NCI-H446 (cell line): ENCODE results near the gene ZC3HAV1.
"Not testable (repeated sequence)": the region's sequence is repeated elsewhere in the genome, so short reads cannot be mapped to it uniquely, and the experiment has no call there.

ENCODE experiments used
- DNase-seq, 2 experiments: peaks; one replicate each; lab custom pipeline; 2025; lab: John Stamatoyannopoulos, UW

ZC3HAV1 gene

DNA sequence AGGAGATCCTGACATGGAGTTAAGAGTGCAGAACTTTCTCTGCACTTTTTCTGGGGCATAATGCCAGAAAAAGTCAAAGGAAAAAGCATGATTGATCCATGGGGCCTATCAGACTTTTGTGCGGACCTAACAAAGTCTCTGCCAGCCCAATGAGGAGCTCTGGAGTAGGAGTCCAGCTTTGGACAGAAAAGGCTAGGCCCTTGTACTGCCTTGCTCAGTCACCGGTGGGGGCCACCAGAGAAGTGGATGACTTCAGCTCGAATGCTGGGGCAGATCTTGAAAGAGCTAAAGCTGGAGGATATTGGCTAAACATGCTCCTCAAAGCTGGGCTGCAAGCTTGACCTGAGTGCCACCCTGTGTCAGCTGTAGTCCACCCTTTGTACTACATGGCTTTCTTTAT, 2.8 kb upstream of the ZC3HAV1 start:
- no peak for DNase-seq

DNA sequence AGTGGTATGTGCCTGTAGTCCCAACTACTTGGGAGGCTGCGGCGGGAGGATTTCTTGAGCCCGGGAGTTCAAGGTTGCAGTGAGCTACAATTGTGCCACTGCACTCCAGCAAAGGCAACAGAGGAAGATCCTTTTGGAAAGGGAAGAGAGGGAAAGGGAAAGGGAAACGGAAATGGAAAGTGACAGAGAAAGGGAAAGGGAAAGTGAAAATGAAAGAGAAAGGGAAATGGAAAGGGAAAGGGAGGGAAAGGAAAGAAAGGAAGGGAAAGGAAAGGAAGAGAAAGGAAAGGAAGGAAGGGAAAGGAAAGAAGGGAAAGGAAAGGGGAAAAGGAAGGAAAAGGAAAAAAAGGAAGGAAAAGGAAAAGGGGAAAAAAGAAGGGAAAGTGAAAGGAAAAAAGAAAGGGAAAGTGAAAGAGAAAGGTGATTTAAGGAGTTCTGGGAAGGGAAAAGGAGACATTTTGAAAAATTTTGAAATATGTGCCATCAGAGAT, 2.3 kb upstream of the ZC3HAV1 start:
- no peak for DNase-seq

DNA sequence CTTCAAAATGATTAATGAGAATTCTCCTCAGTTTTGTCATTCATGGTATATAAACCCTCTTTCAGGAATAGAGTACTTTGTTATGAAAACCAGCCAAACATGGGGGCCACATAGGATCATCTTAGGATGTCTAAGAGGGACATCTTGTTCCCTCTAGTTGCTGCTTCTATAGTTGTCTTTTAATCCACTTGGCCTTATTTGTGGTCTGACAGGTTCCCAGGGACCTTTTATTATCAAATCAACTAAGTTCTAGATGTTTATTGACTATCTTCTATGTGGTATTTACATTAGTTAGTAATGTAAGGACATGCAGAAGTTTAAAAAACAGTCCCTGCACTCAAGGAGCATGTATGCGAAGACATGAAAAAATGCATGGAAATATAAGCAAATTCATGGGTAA, 1.6 kb upstream of the ZC3HAV1 start:
- no peak for DNase-seq

DNA sequence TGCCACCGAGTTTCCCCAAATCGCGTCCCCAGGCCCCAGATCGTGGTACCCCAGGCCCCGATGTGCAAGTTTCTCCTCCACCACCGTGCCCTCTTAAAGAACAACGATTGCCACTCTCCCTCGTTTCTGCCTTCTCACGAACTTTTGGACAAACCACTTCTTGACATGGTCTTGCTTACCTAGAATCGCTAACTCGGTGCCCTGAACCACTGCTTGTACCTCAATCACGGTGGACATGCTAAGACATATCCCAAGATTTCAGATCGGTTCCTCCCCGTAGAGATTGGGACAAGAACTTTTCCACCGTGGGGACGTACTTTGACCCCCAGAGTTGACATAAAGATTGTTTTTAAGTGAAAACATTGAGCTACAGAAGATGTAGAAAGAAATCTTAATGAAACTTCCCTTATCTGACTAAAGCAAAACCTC, 477 bp upstream of the ZC3HAV1 start:
- DNase-seq, result no peak

DNA sequence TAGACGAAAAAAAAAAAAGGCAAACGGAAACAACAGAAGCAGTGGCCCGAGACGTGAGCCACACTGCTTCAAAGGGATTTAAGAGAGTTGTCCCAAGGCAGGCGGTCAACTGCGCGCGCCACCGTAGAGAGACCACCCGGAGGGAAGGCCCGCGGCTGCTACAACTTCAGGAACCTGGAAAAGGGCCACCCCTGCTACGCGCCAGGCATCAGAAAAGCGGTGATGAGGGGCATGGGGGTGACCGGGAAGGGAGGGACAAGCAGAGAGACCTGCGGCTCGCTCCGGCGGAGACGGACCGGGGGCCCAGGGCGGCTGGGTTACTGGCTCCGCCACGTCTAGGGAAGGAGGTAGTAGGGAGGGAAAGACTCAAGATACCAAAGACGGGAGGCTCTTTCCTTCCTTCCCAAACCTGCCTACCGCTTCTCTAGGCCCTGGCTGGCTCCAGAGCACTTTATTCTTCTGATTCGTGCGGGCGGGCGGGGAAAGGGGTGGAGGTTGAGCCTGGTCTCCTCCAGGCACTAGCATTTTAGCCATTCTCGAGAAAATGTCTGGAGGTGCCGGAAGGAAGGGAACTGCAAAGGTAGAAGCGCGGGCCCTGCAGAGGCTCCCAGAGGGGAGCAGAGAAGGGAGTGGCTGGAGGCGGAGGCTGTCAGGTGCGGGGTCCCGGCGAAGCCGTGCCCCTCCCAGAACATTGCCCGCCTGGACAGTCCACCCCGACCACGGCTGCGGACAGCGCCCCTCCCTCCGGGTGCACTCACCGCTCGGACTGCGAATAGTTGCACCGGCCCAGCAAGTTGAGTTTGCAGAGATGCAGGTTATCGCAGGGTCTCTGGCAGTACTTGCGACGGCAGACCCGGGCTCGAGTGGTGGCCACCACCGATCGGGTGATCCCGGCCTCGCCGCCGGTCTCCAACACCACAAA, 993 bp downstream of the ZC3HAV1 start:
- DNase-seq, result no peak

DNA sequence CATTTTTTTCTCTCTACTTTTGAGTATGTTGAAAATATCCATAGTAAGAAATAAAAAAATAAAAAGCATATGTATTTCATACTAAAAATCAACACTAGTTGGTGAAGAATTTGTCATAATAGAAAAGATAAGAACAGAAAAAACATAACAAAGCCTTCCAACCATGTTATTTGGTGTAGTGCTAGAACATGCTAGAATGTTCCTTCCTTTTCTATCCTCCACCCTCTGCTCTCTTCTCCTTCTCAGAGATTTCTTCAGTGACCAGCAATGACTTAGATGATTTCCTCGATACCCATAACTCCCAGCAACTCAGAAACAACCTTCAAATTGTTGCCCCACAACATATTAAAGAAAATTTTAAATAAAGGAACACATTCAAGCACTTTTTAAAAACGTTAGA, 2.6 kb downstream of the ZC3HAV1 start:
- no peak for DNase-seq

DNA sequence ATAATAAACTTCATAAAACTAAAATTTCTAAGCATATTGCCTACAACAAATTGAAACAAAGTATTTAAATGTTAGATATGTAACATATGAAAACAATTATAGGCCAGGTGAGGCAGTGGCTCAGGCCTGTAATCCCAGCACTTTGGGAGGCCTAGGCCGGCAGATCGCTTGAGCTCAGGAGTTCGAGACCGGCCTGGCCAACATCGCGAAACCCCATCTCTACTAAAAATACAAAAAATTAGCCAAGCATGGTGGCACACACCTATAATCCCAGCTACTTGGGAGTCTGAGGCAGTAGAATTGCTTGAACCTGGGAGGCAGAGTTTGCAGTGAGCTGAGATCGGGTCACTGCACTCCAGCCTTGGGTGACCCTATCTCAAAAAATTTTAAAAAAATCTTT, 3.3 kb downstream of the ZC3HAV1 start:
- DNase-seq, result not testable (repeated sequence)

DNA sequence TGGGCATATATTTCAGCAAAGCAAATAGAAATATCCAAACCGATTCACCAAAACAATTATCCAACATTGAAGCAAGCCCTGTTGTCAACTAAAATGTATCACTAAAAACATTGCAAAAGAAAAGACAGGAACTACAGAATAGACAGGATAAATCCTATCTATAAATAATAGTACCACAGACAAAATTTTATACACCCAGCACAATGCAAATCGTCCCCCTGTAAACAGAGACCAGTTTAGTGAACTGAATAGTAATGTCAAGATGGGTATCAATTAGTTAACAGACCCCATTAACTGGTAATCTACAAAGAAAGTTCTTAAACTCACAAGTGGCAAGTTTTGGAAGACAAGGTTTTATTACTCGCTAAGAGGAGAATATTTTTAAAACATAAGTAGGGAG, 4.0 kb downstream of the ZC3HAV1 start:
- no peak for DNase-seq

DNA sequence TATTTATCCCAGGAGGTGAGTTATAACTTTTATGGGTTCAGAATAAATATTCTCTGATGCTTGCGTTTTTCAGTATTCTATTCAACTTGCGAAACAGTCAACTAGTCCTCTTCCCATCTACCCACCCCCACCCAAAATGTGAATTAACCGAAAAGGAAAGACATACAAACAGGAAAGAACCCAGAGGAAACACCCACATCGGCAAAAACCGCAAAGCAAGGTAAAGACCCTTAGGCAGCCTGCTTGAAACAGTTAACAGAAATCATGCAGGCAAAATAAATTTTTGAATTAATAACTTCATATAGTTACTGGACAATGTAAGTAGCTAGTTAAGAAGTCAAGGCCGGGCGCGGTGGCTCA, 5.4 kb downstream of the ZC3HAV1 start:
- no peak for DNase-seq

DNA sequence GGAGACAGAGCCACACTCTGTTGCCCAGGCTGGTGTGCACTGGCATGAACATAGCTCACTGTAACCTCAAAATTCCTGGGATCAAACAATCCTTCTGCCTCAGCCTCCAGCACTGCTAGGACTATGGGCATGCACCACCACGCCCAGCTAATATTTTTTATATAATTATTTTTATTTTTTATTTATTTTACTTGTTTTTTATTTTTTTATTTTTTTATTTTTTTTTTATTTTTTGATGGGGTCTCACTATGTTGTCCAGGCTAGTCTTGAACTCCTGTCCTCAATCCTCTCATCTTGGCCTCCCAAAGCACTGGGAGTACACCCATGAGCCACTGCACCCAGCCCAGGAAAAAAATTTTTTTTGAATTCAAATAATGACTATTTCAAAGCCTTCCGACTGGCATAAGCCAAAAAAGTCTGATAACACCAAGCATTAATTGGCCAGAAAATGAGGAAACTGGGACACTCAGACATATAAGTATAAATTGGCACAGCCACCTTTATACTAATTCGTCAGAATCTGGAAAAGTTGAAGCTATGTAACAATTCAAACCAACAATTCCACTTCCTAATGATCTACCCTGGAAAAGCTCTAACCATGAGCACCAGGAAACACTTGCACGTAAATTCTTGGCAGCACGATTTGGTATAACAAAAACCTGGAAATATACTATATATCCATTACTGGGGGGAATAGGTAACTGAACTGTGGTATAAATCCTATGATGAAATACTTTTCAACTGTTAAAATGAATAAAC, 6.3 kb downstream of the ZC3HAV1 start:
- no peak for DNase-seq

DNA sequence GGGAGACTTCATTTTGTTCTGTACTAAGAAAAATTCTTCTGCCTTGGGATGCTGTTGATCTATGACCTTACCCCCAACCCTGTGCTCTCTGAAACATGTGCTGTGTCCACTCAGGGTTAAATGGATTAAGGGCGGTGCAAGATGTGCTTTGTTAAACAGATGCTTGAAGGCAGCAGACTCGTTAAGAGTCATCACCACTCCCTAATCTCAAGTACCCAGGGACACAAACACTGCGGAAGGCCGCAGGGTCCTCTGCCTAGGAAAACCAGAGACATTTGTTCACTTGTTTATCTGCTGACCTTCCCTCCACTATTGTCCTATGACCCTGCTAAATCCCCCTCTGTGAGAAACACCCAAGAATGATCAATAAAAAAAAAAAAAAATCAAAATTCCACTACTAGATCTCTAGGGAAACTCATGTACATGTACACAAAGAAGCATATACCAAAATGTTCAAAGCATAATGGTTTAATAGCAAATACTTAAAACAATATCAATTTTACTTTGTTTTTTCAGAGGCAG, 7.8 kb downstream of the ZC3HAV1 start:
- not testable (repeated sequence) for DNase-seq

DNA sequence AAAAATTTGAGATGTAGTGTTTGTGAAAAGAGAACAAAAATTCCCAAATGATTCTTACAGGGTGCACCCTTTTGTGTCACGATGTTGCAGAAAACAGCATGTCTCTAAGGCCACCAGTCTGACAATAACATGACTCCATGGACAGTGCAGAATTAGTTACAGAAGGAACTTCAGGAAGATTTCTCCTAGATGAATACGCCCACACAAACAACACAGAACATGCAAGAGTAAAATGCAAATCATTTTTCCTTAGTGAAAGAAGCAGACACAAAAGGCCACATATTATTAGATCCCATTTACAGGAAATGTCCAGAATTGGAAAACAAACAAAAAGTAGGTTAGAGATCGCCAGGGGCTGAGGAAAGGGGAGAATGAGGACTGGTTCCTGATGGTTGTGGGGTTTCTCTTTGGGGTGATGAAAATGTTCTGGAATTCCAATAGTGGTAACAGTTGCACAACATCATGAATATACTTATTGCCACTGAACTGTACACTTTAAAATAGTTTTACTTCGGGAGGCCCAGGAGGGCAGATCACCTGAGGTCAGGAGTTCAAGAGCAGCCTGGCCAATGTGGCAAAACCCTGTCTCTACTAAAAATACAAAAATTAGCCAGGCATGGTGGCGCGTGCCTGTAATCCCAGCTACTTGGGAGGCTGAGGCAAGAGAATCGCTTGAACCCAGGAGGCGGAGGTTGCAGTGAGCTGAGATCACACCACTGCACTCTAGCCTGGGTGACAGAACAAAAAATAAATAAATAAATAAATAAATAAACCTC, 10.2 kb downstream of the ZC3HAV1 start:
- no peak for DNase-seq

DNA sequence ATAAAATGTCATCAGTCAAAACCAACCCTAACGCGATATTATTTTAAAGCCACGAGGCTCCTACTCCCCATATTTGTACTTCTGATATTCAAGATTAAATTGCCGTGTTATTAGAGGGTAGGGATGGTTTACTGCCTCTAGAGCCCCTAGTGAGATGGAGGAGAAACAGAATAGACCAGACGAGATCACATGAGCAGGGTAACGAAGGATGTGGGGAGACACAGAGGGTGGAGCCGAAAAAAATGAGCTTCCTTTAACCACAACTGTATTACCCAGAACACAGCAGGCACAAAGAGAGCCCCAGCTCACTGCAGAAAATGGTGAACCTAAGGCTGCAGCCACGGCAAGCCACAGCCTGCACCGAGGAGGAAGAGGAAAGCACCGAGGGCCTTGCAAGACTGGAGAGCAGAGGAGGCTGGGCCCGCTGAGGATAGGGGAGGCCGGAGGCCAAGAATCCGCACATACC, 14.3 kb downstream of the ZC3HAV1 start:
- DNase-seq, result no peak

DNA sequence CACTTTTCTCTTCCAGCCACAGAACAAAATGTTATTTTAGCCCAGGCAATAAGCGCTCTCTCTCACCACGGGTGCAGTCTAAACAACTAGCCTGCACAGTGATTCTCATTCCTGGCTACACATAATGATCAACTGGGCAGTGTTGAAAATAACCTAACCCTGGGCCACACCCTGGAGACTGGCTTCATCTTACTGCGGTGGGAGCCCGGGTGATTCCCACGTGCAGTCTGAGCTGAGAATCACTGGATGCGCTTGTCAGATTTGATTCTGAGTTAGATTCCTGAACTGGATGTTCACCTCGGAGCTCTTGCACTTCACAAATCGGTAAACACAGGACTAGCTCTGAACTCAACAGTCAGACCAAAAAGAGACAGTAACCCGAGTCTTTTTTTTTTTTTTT, 14.9 kb downstream of the ZC3HAV1 start:
- DNase-seq, result no peak

DNA sequence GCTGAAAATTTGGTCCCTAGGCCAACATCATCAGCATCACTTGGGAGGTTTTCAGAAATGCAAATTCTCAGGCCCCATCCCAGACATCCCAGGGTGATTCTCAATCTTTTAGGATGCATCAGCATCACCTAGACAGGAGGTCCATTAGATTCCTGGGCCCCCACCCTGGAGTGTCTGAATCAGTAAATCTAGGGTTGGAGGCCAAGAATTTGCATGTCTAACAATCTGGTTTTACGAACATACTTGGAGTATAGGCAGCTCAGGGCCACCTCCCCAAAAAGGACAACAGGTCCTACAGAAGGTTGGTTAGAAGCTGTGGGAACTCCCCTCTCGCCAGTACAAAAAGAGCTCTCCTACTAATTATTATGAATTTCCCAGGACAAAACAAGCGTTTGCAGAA, 15.5 kb downstream of the ZC3HAV1 start:
- no peak for DNase-seq

DNA sequence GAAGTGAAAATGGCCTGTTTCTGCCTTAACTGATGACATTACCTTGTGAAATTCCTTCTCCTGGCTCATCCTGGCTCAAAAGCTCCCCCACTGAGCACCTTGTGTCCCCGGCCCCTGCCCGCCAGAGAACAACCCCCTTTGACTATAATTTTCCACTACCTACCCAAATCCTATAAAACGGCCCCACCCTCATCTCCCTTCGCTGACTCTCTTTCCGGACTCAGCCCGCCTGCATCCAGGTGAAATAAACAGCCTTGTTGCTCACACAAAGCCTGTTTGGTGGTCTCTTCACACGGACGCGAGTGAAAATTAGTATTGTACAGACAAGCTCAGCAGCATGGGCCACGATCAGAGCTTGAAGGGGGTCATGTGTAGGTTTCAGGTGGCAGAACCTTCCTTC, 16.0 kb downstream of the ZC3HAV1 start:
- DNase-seq, result not testable (repeated sequence)

DNA sequence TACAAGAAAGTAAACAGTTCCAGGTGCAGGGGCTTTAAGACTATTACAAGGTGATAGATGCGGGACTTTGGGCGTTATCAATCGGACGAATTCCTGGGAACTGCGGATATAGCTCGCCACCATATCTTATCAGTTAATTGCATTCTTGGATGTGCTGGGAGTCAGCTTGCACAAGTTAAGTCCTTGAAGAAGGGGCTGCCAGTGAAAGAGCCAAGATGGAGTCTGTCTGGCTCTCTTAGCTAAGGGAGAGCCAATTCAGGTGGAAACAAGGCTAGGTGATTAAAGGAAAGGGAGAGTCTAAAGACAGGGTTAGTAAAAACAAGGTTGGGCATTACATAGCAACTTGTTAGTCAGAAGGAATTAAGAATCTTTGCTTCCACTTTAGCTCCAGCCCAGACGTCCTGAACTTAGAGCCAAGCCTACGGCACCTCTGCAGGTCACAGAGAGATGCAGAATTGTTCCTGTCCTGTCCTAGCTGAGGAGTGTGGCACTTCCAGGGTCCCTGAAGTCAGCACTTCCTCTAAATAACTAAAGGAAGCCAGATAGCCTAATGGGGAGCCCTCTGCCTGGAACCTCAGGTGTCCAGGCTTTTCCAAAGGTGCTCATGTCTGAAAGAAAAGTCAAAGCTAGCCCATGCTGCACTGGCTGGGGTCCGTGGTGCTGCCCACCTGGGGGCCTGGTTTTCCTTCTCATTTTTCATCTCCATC, 17.3 kb downstream of the ZC3HAV1 start:
- no peak for DNase-seq

DNA sequence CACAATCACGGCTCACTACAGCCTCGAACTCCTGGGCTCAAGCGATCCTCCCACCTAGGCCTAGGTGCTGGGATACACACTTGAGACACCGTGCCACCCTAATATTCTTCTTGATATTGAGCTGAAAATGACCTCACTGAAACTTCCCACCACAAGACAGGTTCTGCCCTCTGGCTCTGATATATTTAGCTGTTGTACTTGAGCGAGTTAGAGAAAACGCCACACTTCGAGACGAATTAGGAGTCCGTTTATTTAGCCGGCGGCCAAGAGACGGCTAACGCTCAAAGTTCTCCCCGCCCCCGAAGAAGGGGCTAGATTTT, 17.9 kb downstream of the ZC3HAV1 start:
- no peak for DNase-seq

DNA sequence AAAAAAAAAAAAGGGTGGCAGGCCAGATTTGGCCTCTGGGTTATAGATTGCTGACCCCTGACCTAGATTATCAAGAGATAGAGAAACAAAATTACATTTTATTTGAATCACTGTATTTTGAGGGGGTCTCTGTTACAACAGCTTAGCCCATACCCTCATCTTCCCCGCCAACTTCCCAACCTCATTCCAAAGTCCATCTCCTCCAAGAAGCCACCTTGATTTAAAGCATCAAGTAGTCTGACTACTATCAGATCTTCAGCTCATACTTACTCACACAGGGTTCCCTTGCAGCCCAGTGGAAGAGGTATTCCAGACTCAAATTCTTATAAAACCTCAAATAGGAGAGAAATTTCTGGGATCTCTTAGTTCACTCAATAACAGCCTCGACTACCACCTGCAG, 20.4 kb downstream of the ZC3HAV1 start:
- no peak for DNase-seq

DNA sequence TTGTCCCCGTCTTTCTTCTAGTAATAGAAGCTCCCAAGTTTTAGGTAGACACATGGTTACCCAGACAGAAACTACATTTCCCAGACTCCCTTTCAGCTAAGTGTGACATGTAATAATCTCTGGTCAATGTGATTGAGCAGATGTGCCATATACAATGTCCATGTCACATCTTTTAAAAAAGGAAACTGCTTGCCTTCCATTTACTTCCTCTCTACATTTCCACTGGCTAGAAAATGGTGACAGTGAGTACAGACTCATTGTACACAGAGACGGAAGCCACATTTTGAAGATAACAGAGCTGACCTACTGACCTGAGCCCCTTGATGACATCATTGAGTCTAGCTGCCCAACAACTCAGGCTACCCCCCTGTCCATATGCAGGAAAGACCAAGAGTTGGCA, 21.3 kb downstream of the ZC3HAV1 start:
- DNase-seq, result no peak

DNA sequence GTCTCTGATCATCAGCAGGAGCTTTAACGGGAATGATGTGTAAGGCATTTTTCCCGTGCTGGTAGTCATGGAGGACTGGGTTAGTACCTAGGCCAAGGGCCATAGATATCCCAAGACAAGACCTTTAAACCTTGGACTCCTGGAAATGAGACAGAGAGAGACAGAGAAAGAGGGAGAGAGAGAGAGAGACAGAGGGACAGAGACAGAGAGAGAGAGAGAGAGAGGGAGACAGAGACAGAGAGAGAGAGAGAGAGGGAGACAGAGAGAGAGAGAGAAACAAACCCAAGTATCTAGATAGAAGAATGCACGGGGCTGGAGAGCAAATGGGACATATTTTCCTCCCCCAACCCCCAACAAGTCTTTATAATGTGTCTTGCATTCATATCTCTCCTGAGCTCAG, 22.3 kb downstream of the ZC3HAV1 start:
- DNase-seq, result no peak

DNA sequence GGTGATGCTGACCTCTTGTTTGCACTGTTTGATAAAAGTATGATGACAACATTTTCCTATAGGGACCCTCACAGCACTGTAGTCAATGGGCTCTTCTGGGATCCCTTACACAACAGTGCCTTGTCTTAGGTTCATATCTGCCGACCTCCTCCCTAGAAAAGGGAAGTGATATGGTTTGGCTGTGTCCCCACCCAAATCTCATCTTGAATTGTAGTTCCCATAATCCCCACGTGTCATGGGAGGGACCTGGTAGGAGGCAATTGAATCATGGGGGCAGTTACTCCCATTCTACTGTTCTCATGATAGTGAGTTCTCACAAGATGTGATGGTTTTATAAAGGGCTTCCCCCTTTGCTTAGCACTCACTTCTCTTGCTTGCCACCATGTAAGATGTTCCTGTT, 23.1 kb downstream of the ZC3HAV1 start:
- no peak for DNase-seq
